ENCODE measurements around the gene LHPP.

GRCh38 chr10:124484031-124484430 lies 22.4 kb downstream of the LHPP start:
- TF ChIP-seq SCRT2 (tag by site-specific recombination; IDR thresholded peaks at IDR 0.05) (no peak), CTCF (tag by site-specific recombination; IDR thresholded peaks at IDR 0.05) (no peak), ATF2 (tag by site-specific recombination; IDR thresholded peaks at IDR 0.05; ENCODE audit: low read depth) (no peak)
